LNCaP clone FGC (cell line): ENCODE measurements around the gene FHIT.

ENCODE experiments used
- DNase-seq: peaks from one replicate; pipeline ENCODE4 v3.0.0-alpha.2; 2011; ENCODE audit warnings: low read depth
- H3K4me3 ChIP-seq: 2 replicates; pipeline ENCODE4 v1.5.1; 2011; ENCODE audit warnings: mild to moderate bottlenecking, low read depth, low read length, control low read depth
- CTCF ChIP-seq: IDR thresholded peaks from 2 replicates; pipeline ENCODE4 v1.5.1; 2012; ENCODE audit warnings: mild to moderate bottlenecking; ENCODE audit not compliant: control insufficient read depth, insufficient read depth; ENCODE audit errors: extremely low read depth

FHIT gene

GRCh38 chr3:60177726-60178125 lies 1073.5 kb downstream of the FHIT start:
- H3K4me3 ChIP-seq, result no peak overlapping the region
- DNase-seq, result no peak
- TF ChIP-seq CTCF, result no peak

DNA sequence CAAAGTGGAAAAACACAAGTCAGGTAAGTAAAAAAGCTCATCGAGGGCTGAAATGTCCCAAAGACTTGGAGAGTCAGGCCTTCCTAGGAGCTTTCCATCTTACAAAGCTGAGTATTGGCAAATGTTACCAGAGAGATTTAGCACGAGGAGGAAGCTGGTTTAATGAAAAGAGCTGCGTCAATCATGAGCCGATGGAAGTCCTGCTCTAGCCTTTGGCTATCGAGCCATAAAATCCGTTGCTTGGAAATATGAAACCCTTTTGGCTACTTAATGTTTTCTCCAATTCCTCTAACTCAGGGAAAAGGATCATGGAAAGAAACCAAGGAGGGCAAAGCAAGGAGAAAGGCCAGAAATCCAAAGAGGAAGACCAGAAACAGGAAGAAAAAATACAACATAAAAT lies 1074.6 kb downstream of the FHIT start:
- DNase-seq, result no peak
- no peak for TF ChIP-seq CTCF
- H3K4me3 ChIP-seq, result no peak overlapping the region

DNA sequence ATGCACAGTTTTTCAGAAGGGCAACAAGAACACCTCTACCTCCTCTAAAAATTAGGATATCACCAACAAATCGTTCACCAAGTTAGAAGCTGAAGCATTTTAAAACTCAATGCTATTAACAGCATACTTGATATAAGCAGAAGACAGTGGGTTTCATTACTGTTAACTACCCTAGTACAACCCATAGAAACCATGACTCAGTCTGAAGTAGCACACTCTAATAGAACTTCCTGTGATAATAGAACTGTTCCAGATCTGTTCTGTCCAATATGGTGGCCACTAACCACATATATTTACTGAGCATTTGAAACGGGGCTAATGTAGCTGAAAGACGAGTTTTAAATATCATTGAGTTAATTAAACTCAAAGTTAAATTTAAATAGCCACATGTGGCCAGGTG lies 1075.6 kb downstream of the FHIT start:
- no peak for DNase-seq
- H3K4me3 ChIP-seq, result no peak overlapping the region
- no peak for TF ChIP-seq CTCF

- no peak for TF ChIP-seq CTCF
- no peak overlapping the region for H3K4me3 ChIP-seq
- DNase-seq, result no peak
Observed at GRCh38 chr3:60169755-60170154, 1081.5 kb downstream of the FHIT start.

GRCh38 chr3:60167186-60167585 lies 1084.1 kb downstream of the FHIT start:
- DNase-seq, result no peak
- no peak for TF ChIP-seq CTCF
- no peak overlapping the region for H3K4me3 ChIP-seq

- no peak for TF ChIP-seq CTCF
- H3K4me3 ChIP-seq, result no peak overlapping the region
- no peak for DNase-seq
Observed at GRCh38 chr3:60160822-60161748, 1090.2 kb downstream of the FHIT start.
